ENCODE measurements around the gene PPP4R3C.

DNA sequence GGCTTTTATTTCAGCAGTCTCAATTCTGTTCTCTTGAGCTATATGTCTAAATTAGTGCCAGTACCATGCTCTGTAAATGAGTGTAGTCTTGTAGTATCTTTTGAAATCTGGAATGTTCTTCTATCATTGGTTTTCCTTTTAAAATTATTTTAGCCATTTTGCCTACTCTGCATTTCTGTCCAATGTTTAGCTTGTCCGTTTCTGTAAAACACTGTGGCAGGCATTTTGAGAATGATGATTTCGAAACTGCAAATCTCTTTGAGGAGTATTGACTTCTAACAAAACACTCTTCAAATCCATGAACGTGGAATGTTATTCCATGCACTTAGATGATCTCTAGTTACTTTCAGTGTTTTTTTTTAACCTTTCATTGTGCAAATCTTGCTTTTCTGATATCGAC lies 28.3 kb upstream of the PPP4R3C start:
- TF ChIP-seq TEAD1 (CRISPR knock-in tag; IDR thresholded peaks at IDR 0.05), result no peak
- TF ChIP-seq, protein P1, sequence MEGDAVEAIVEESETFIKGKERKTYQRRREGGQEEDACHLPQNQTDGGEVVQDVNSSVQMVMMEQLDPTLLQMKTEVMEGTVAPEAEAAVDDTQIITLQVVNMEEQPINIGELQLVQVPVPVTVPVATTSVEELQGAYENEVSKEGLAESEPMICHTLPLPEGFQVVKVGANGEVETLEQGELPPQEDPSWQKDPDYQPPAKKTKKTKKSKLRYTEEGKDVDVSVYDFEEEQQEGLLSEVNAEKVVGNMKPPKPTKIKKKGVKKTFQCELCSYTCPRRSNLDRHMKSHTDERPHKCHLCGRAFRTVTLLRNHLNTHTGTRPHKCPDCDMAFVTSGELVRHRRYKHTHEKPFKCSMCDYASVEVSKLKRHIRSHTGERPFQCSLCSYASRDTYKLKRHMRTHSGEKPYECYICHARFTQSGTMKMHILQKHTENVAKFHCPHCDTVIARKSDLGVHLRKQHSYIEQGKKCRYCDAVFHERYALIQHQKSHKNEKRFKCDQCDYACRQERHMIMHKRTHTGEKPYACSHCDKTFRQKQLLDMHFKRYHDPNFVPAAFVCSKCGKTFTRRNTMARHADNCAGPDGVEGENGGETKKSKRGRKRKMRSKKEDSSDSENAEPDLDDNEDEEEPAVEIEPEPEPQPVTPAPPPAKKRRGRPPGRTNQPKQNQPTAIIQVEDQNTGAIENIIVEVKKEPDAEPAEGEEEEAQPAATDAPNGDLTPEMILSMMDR (IDR thresholded peaks at IDR 0.05), result no peak
- TF ChIP-seq NR2C2 (CRISPR knock-in tag; IDR thresholded peaks at IDR 0.05), result no peak
- TF ChIP-seq, protein P2, sequence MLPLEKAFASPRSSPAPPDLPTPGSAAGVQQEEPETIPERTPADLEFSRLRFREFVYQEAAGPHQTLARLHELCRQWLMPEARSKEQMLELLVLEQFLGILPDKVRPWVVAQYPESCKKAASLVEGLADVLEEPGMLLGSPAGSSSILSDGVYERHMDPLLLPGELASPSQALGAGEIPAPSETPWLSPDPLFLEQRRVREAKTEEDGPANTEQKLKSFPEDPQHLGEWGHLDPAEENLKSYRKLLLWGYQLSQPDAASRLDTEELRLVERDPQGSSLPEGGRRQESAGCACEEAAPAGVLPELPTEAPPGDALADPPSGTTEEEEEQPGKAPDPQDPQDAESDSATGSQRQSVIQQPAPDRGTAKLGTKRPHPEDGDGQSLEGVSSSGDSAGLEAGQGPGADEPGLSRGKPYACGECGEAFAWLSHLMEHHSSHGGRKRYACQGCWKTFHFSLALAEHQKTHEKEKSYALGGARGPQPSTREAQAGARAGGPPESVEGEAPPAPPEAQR (CRISPR knock-in tag; IDR thresholded peaks at IDR 0.05), result no peak
- TF ChIP-seq CREB1 (CRISPR knock-in tag; IDR thresholded peaks at IDR 0.05), result no peak
- no peak for TF ChIP-seq GABPB1 (CRISPR knock-in tag; IDR thresholded peaks at IDR 0.05)
- TF ChIP-seq, protein P3, sequence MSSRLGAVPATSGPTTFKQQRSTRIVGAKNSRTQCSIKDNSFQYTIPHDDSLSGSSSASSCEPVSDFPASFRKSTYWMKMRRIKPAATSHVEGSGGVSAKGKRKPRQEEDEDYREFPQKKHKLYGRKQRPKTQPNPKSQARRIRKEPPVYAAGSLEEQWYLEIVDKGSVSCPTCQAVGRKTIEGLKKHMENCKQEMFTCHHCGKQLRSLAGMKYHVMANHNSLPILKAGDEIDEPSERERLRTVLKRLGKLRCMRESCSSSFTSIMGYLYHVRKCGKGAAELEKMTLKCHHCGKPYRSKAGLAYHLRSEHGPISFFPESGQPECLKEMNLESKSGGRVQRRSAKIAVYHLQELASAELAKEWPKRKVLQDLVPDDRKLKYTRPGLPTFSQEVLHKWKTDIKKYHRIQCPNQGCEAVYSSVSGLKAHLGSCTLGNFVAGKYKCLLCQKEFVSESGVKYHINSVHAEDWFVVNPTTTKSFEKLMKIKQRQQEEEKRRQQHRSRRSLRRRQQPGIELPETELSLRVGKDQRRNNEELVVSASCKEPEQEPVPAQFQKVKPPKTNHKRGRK (CRISPR knock-in tag; IDR thresholded peaks at IDR 0.05; ENCODE audit: borderline replicate concordance), result no peak
- TF ChIP-seq CBFB (CRISPR knock-in tag; IDR thresholded peaks at IDR 0.05; ENCODE audit: low read depth), result no peak
- TF ChIP-seq ETV6 (CRISPR knock-in tag; IDR thresholded peaks at IDR 0.05), result no peak
- TF ChIP-seq SP1 (CRISPR knock-in tag; conservative IDR thresholded peaks at IDR 0.05), result no peak
- TF ChIP-seq ZNF263 (CRISPR knock-in tag; IDR thresholded peaks at IDR 0.05; ENCODE audit: low read depth), result no peak
- TF ChIP-seq, protein P4, sequence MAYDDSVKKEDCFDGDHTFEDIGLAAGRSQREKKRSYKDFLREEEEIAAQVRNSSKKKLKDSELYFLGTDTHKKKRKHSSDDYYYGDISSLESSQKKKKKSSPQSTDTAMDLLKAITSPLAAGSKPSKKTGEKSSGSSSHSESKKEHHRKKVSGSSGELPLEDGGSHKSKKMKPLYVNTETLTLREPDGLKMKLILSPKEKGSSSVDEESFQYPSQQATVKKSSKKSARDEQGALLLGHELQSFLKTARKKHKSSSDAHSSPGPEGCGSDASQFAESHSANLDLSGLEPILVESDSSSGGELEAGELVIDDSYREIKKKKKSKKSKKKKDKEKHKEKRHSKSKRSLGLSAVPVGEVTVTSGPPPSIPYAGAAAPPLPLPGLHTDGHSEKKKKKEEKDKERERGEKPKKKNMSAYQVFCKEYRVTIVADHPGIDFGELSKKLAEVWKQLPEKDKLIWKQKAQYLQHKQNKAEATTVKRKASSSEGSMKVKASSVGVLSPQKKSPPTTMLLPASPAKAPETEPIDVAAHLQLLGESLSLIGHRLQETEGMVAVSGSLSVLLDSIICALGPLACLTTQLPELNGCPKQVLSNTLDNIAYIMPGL (CRISPR knock-in tag; IDR thresholded peaks at IDR 0.05), result no peak
- TF ChIP-seq, protein P5, sequence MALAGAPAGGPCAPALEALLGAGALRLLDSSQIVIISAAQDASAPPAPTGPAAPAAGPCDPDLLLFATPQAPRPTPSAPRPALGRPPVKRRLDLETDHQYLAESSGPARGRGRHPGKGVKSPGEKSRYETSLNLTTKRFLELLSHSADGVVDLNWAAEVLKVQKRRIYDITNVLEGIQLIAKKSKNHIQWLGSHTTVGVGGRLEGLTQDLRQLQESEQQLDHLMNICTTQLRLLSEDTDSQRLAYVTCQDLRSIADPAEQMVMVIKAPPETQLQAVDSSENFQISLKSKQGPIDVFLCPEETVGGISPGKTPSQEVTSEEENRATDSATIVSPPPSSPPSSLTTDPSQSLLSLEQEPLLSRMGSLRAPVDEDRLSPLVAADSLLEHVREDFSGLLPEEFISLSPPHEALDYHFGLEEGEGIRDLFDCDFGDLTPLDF (CRISPR knock-in tag; IDR thresholded peaks at IDR 0.05), result no peak
- TF ChIP-seq, protein P6, sequence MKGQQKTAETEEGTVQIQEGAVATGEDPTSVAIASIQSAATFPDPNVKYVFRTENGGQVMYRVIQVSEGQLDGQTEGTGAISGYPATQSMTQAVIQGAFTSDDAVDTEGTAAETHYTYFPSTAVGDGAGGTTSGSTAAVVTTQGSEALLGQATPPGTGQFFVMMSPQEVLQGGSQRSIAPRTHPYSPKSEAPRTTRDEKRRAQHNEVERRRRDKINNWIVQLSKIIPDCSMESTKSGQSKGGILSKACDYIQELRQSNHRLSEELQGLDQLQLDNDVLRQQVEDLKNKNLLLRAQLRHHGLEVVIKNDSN (CRISPR knock-in tag; IDR thresholded peaks at IDR 0.05), result no peak
